ENCODE measurements around the gene CRYAB. TPM values are rescaled to one million over a fixed set of nuclear protein-coding genes. Genes with fewer than 3 reads are reported as not detected.

Gene CRYAB
- total RNA-seq, 1 experiment from 2014 or later: 2.1 TPM

DNA sequence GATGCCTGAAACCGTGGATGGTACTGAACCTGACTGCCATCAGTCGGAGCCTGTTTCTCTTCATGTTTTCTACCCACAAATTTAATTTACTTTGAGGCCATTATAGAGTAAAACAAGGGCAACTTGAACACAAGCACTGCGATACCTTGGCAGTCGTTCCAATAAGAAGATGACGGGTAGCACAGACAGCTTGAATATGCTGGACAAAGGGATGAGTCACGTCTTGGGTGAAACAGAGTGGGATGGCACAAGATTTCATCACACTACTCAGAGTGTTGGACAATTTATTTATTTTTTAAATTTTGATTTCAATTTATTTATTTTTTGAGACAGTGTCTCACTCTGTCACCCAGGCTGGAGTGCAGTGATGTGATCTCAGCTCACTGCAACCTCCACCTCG is 31.3 kb upstream of the CRYAB start:
- no peaks in the 10 kb centered on the region for H3K9me3 Mint-ChIP-seq
- DNase-seq (ENCODE audit: low spot score): no peak
- CTCF ChIA-PET: interaction anchor here (0.8 to 3.2 kb wide), 3 partner anchors 11 to 40 kb away, joined by 3 to 21 read pairs (median 12); no protein-coding TSS in a partner anchor
- POLR2A ChIA-PET: interaction anchor here (0.7 kb wide), 2 partner anchors 40 to 330 kb away, joined by 6 to 13 read pairs; no protein-coding TSS in a partner anchor
- H3K27me3 Mint-ChIP-seq (ENCODE audit: low read depth): no peaks in the 10 kb centered on the region; the same call in 1 of the 2 replicates
- H3K4me3 Mint-ChIP-seq: no peak overlapping the region
- TF ChIP-seq ATF1 (CRISPR knock-in tag; IDR thresholded peaks at IDR 0.05) (no peak), SMAD3 (CRISPR knock-in tag; IDR thresholded peaks at IDR 0.05; ENCODE audit: borderline replicate concordance) (no peak), ZNF416 (CRISPR knock-in tag; IDR thresholded peaks at IDR 0.05) (no peak), GABPB1 (CRISPR knock-in tag; IDR thresholded peaks at IDR 0.05) (no peak), ZNF396 (CRISPR knock-in tag; IDR thresholded peaks at IDR 0.05; ENCODE audit: borderline replicate concordance) (no peak)
- TF ChIP-seq, protein P1, sequence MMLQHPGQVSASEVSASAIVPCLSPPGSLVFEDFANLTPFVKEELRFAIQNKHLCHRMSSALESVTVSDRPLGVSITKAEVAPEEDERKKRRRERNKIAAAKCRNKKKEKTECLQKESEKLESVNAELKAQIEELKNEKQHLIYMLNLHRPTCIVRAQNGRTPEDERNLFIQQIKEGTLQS (CRISPR knock-in tag; conservative IDR thresholded peaks at IDR 0.05): no peak
- H3K27ac Mint-ChIP-seq: no peak overlapping the region
- no peak for ATAC-seq
- peaks cover 36% of the 10 kb centered on the region for H3K4me1 Mint-ChIP-seq
- H3K36me3 Mint-ChIP-seq: 0 out of 2 replicates have a peak, but pooled peaks cover 2% of the 10 kb centered on the region

DNA sequence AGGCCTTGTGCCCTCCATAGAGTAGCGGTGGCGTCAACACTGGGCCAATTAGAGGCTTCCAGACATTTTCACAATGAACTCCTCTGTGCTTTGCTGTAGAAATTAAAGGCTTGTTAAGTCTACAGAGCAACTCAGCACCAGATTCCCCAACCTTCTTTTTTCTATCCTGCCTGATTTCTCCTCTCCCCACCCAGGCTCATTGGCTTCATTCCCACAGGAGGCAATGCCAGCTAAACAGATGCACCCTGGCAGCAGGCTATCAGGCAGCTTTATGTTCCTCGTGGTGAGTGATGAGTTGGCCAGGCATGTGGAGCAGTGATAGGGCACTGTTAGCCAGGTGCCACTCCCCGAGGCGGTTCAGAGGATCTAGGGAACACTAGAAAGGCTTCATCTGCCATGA is 30.4 kb upstream of the CRYAB start:
- 0 out of 2 replicates have a peak, but pooled peaks cover 2% of the 10 kb centered on the region for H3K36me3 Mint-ChIP-seq
- H3K27me3 Mint-ChIP-seq (ENCODE audit: low read depth): no peaks in the 10 kb centered on the region; the same call in 1 of the 2 replicates
- H3K9me3 Mint-ChIP-seq: no peaks in the 10 kb centered on the region
- TF ChIP-seq GABPB1 (CRISPR knock-in tag; IDR thresholded peaks at IDR 0.05) (no peak), ZBTB21 (CRISPR knock-in tag; IDR thresholded peaks at IDR 0.05; ENCODE audit: borderline replicate concordance) (no peak), TEAD4 (CRISPR knock-in tag; IDR thresholded peaks at IDR 0.05) (no peak), FOXP1 (CRISPR knock-in tag; IDR thresholded peaks at IDR 0.05; ENCODE audit: borderline replicate concordance) (no peak), NR3C1 (CRISPR knock-in tag; conservative IDR thresholded peaks at IDR 0.05; ENCODE audit: low read depth) (no peak), ZNF671 (CRISPR knock-in tag; IDR thresholded peaks at IDR 0.05) (no peak), IRF2 (CRISPR knock-in tag; IDR thresholded peaks at IDR 0.05; ENCODE audit: borderline replicate concordance, low read depth) (no peak), STAT6 (CRISPR knock-in tag; conservative IDR thresholded peaks at IDR 0.05; ENCODE audit: low read depth) (no peak), RORB (CRISPR knock-in tag; IDR thresholded peaks at IDR 0.05) (no peak), CREM (CRISPR knock-in tag; IDR thresholded peaks at IDR 0.05) (no peak), SP1 (CRISPR knock-in tag; conservative IDR thresholded peaks at IDR 0.05) (no peak), E2F5 (CRISPR knock-in tag; IDR thresholded peaks at IDR 0.05) (no peak), FOXP4 (CRISPR knock-in tag; IDR thresholded peaks at IDR 0.05) (no peak), MLX (CRISPR knock-in tag; IDR thresholded peaks at IDR 0.05) (no peak)
- TF ChIP-seq, protein P2, sequence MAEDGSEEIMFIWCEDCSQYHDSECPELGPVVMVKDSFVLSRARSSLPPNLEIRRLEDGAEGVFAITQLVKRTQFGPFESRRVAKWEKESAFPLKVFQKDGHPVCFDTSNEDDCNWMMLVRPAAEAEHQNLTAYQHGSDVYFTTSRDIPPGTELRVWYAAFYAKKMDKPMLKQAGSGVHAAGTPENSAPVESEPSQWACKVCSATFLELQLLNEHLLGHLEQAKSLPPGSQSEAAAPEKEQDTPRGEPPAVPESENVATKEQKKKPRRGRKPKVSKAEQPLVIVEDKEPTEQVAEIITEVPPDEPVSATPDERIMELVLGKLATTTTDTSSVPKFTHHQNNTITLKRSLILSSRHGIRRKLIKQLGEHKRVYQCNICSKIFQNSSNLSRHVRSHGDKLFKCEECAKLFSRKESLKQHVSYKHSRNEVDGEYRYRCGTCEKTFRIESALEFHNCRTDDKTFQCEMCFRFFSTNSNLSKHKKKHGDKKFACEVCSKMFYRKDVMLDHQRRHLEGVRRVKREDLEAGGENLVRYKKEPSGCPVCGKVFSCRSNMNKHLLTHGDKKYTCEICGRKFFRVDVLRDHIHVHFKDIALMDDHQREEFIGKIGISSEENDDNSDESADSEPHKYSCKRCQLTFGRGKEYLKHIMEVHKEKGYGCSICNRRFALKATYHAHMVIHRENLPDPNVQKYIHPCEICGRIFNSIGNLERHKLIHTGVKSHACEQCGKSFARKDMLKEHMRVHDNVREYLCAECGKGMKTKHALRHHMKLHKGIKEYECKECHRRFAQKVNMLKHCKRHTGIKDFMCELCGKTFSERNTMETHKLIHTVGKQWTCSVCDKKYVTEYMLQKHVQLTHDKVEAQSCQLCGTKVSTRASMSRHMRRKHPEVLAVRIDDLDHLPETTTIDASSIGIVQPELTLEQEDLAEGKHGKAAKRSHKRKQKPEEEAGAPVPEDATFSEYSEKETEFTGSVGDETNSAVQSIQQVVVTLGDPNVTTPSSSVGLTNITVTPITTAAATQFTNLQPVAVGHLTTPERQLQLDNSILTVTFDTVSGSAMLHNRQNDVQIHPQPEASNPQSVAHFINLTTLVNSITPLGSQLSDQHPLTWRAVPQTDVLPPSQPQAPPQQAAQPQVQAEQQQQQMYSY (CRISPR knock-in tag; IDR thresholded peaks at IDR 0.05): no peak
- TF ChIP-seq, protein P3, sequence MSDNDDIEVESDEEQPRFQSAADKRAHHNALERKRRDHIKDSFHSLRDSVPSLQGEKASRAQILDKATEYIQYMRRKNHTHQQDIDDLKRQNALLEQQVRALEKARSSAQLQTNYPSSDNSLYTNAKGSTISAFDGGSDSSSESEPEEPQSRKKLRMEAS (CRISPR knock-in tag; IDR thresholded peaks at IDR 0.05): no peak
- TF ChIP-seq, protein P4, sequence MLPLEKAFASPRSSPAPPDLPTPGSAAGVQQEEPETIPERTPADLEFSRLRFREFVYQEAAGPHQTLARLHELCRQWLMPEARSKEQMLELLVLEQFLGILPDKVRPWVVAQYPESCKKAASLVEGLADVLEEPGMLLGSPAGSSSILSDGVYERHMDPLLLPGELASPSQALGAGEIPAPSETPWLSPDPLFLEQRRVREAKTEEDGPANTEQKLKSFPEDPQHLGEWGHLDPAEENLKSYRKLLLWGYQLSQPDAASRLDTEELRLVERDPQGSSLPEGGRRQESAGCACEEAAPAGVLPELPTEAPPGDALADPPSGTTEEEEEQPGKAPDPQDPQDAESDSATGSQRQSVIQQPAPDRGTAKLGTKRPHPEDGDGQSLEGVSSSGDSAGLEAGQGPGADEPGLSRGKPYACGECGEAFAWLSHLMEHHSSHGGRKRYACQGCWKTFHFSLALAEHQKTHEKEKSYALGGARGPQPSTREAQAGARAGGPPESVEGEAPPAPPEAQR (CRISPR knock-in tag; IDR thresholded peaks at IDR 0.05): no peak
- TF ChIP-seq, protein P5, sequence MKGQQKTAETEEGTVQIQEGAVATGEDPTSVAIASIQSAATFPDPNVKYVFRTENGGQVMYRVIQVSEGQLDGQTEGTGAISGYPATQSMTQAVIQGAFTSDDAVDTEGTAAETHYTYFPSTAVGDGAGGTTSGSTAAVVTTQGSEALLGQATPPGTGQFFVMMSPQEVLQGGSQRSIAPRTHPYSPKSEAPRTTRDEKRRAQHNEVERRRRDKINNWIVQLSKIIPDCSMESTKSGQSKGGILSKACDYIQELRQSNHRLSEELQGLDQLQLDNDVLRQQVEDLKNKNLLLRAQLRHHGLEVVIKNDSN (CRISPR knock-in tag; IDR thresholded peaks at IDR 0.05): no peak
- H3K4me3 Mint-ChIP-seq: no peak overlapping the region
- ChIA-PET POLR2A (no interaction called here), CTCF (interaction anchor here (0.9 kb wide), 1 partner anchor 15 kb away, joined by 3 read pairs; no protein-coding TSS in a partner anchor)
- no peak for DNase-seq (ENCODE audit: low spot score)
- no peak for ATAC-seq
- peaks cover 39% of the 10 kb centered on the region for H3K4me1 Mint-ChIP-seq
- no peak overlapping the region for H3K27ac Mint-ChIP-seq

Data from WTC11 (cell line).